Measurements from ENCODE around the gene SZT2. TPM values are rescaled to one million over a fixed set of nuclear protein-coding genes. Genes with fewer than 3 reads are reported as not detected.
A peak's percentile ranks its signal among the peaks of the same experiment; 100 is the strongest.
"Not testable (repeated sequence)": the region's sequence is repeated elsewhere in the genome, so short reads cannot be mapped to it uniquely, and the experiment has no call there.

SZT2 gene
- total RNA-seq, 1 experiment from 2014 or later, result 65.3 TPM

GRCh38 chr1:43495204-43495603 is 105.5 kb downstream of the SZT2 start:
- POLR2A ChIA-PET, result no interaction called here
- intact Hi-C loops (cut with micrococcal nuclease), result no loop called here
- H3K27ac Mint-ChIP-seq (ENCODE audit: low read depth, unreplicated experiment), result no peak overlapping the region
- H3K4me3 Mint-ChIP-seq (ENCODE audit: unreplicated experiment), result no peak overlapping the region
- BruUV-seq (replicated peaks), result no TSS peak
- H3K36me3 Mint-ChIP-seq (ENCODE audit: insufficient read depth, unreplicated experiment), result no peaks in the 10 kb centered on the region
- DNase-seq (ENCODE audit: unreplicated experiment), result no peak
- CTCF ChIA-PET, result no interaction called here
- H3K9me3 Mint-ChIP-seq (ENCODE audit: unreplicated experiment), result peaks cover under 1% of the 10 kb centered on the region
- H3K27me3 Mint-ChIP-seq (ENCODE audit: insufficient read depth, unreplicated experiment), result peaks cover 7% of the 10 kb centered on the region
- TF ChIP-seq CTCF (IDR thresholded peaks at IDR 0.05; ENCODE audit: unreplicated experiment), result no peak
- H3K4me1 Mint-ChIP-seq (ENCODE audit: insufficient read depth, unreplicated experiment), result no peaks in the 10 kb centered on the region

- Mint-ChIP-seq H3K9me3 (ENCODE audit: unreplicated experiment) (no peaks in the 10 kb centered on the region), H3K27ac (ENCODE audit: low read depth, unreplicated experiment) (no peak overlapping the region), H3K4me3 (ENCODE audit: unreplicated experiment) (no peak overlapping the region), H3K36me3 (ENCODE audit: insufficient read depth, unreplicated experiment) (no peaks in the 10 kb centered on the region), H3K27me3 (ENCODE audit: insufficient read depth, unreplicated experiment) (peaks cover 11% of the 10 kb centered on the region), H3K4me1 (ENCODE audit: insufficient read depth, unreplicated experiment) (no peaks in the 10 kb centered on the region)
- no peak for DNase-seq (ENCODE audit: unreplicated experiment)
- CTCF ChIA-PET, result interaction anchor here (0.6 to 1.3 kb wide), 4 partner anchors 24 to 225 kb away, joined by 3 to 4 read pairs (median 4); no protein-coding TSS in a partner anchor
- intact Hi-C loops (cut with micrococcal nuclease), result no loop called here
- POLR2A ChIA-PET, result interaction anchor here (0.7 kb wide), 1 partner anchor 496 kb away, joined by 3 read pairs; no protein-coding TSS in a partner anchor
- TF ChIP-seq CTCF (IDR thresholded peaks at IDR 0.05; ENCODE audit: unreplicated experiment), result no peak
- no TSS peak for BruUV-seq (replicated peaks)
Observed at GRCh38 chr1:43499898-43500297, 110.2 kb downstream of the SZT2 start.

GRCh38 chr1:43501806-43502205 is 112.1 kb downstream of the SZT2 start:
- intact Hi-C loops (cut with micrococcal nuclease); POLR2A ChIA-PET; CTCF ChIA-PET; BruUV-seq (replicated peaks); H3K4me1 Mint-ChIP-seq (ENCODE audit: insufficient read depth, unreplicated experiment); H3K4me3 Mint-ChIP-seq (ENCODE audit: unreplicated experiment); H3K36me3 Mint-ChIP-seq (ENCODE audit: insufficient read depth, unreplicated experiment); DNase-seq (ENCODE audit: unreplicated experiment); H3K9me3 Mint-ChIP-seq (ENCODE audit: unreplicated experiment); H3K27ac Mint-ChIP-seq (ENCODE audit: low read depth, unreplicated experiment): not testable (repeated sequence)
- H3K27me3 Mint-ChIP-seq (ENCODE audit: insufficient read depth, unreplicated experiment), result peaks cover 11% of the 10 kb centered on the region

- Mint-ChIP-seq H3K27me3 (ENCODE audit: insufficient read depth, unreplicated experiment) (peaks cover 11% of the 10 kb centered on the region), H3K9me3 (ENCODE audit: unreplicated experiment) (no peaks in the 10 kb centered on the region), H3K36me3 (ENCODE audit: insufficient read depth, unreplicated experiment) (no peaks in the 10 kb centered on the region), H3K4me1 (ENCODE audit: insufficient read depth, unreplicated experiment) (no peaks in the 10 kb centered on the region), H3K4me3 (ENCODE audit: unreplicated experiment) (no peak overlapping the region), H3K27ac (ENCODE audit: low read depth, unreplicated experiment) (no peak overlapping the region)
- DNase-seq (ENCODE audit: unreplicated experiment), result no peak
- intact Hi-C loops (cut with micrococcal nuclease), result no loop called here
- TF ChIP-seq CTCF (IDR thresholded peaks at IDR 0.05; ENCODE audit: unreplicated experiment), result no peak
- ChIA-PET POLR2A (no interaction called here), CTCF (no interaction called here)
- no TSS peak for BruUV-seq (replicated peaks)
Observed at GRCh38 chr1:43503534-43503933, 113.8 kb downstream of the SZT2 start.

Small RNA genes lying within 50 kb of the gene (microRNA-seq; reads per million reads assigned to microRNA genes)
- gene MIR6734 (5.4 reads per million, percentile 38 among the genes with 10 or more reads in this experiment), gene MIR6735 (0.40 reads per million)

Other genes with a start within 250 kb of the SZT2 start
- 159 and 171 TPM in 2 replicates for gene EBNA1BP2, start 217.6 kb upstream of the SZT2 start, total RNA-seq (2022)
- gene CFAP57, start 217.6 kb upstream of the SZT2 start, total RNA-seq (2022), result 0.17 and 0.44 TPM in 2 replicates
- gene TMEM125, start 119.9 kb upstream of the SZT2 start, total RNA-seq (2022), result 3.1 and 3.8 TPM in 2 replicates
- 0.91 and 1.6 TPM in 2 replicates for gene C1orf210, start 104.3 kb upstream of the SZT2 start, total RNA-seq (2022)
- gene TIE1, start 88.9 kb upstream of the SZT2 start, total RNA-seq (2022), result not detected in 2 replicates
- not detected in 2 replicates for gene MPL, start 52.1 kb upstream of the SZT2 start, total RNA-seq (2022)
- 123 and 204 TPM in 2 replicates for gene CDC20, start 30.9 kb upstream of the SZT2 start, total RNA-seq (2022)
- 86.0 and 99.9 TPM in 2 replicates for gene ELOVL1, start 21.9 kb upstream of the SZT2 start, total RNA-seq (2022)
- gene MED8, start 99 bp upstream of the SZT2 start, total RNA-seq (2022), result 52.0 and 61.6 TPM in 2 replicates
- 14.5 and 23.0 TPM in 2 replicates for gene HYI, start 64.0 kb downstream of the SZT2 start, total RNA-seq (2022)
- 67.2 and 87.1 TPM in 2 replicates for gene PTPRF, start 141.0 kb downstream of the SZT2 start, total RNA-seq (2022)

All from MCF 10A (cell line).